Erythroblast (primary cell): ENCODE results near the gene TEAD1.

Experiments
- DNase-seq, 2 experiments: peaks; one replicate each; lab custom pipeline; 2025; lab: John Stamatoyannopoulos, UW
- GATA1 ChIP-seq: IDR thresholded peaks from 2 replicates; pipeline ENCODE4 v1.6.1; 2011; ENCODE audit warnings: low read depth, mild to moderate bottlenecking, control low read depth, low read length, moderate library complexity
- POLR2A ChIP-seq: IDR thresholded peaks from 2 replicates; pipeline ENCODE4 v1.6.1; 2011; ENCODE audit warnings: mild to moderate bottlenecking, low read length

TEAD1 gene

DNA sequence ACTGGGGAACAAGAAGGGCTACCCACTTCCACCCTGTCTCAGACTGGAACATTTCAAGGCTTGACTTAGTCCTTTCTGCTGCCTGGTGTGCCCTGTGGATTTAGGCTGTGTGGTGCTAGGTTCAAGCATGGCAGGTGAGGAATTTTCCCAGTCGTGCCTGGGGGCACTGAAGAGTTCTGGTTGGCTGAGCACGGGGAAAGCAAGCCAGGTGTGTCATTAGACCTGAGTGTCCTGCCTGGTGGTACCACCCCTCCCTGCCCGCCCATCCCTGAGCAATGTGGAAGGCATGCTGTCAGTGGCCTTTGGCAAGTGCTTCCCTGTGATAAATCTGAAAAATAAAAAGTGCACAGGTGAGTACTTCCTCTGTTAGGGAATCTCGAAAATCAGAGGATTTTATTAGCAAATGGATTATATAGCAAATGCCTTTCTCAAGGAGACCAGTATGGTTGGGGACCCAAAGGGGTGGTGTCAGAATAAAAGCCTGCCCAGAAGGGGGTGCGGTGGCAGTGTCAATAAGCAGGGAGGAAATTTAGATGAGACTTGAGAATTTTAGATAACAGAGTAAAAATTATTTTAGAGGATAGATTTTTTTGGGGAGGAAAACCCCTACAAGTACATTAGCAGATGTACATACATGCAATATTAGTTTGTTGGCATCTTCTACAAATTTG lies 22.8 kb downstream of the TEAD1 start:
- DNase-seq = no peak
- no peak for TF ChIP-seq POLR2A
- no peak for TF ChIP-seq GATA1

DNA sequence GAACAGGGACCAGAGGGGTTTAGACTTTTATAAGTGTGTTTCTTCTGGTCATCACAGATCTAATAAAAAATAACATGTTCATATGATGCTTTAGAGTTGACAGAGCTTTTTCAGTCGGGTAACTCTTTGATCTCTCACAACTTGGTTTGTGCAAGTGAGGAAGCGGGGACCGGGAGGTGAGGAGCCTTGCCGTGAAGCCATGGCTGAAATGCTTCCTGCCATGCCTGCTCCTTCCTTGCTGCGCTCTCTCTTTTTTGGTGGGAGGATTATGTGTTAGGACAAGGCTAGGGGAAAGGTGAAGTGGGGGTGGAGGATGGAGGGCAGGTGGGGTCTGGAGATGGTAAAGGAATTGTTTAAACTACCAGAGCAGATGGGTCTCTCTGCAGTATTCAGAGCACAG lies 23.8 kb downstream of the TEAD1 start:
- TF ChIP-seq GATA1 (no peak), POLR2A (no peak)
- DNase-seq = no peak

DNA sequence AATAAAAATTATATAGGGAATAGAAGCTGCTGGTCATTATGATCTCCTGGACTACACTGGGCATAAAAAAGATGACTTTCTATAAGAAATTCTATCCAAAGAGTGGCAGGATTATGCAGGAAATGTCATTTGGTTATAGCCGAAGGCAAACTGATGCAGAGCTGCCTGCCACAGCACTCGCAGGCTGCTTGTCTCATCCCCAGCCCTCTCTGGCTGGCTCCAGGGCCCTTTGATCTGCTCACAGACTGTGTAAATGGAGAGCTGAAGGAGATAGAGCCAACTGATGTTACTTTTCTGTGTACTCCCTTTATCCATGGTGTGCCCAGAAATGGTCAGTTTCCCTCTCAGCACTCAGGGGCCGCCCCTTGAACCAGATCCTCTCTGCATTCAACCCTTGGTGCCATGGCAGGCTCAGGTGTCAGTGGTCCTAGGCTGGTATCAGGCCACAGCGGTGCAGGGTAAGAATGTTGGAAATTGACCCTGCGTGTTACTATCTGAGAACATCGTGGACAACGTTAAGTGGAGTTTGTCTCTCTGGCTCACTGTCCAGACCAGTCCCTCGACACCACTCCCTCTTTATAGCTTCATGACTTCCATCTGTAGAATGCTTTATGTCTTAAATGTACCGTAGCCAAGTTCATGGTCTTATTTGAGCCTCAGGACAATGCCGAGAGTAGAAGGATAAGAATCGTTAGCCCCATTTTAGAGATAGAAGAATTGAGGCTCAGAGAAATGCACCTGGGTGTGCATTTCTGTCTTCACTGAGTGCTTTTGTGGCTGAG lies 27.8 kb downstream of the TEAD1 start:
- TF ChIP-seq POLR2A (no peak), GATA1 (no peak)
- no peak for DNase-seq

DNA sequence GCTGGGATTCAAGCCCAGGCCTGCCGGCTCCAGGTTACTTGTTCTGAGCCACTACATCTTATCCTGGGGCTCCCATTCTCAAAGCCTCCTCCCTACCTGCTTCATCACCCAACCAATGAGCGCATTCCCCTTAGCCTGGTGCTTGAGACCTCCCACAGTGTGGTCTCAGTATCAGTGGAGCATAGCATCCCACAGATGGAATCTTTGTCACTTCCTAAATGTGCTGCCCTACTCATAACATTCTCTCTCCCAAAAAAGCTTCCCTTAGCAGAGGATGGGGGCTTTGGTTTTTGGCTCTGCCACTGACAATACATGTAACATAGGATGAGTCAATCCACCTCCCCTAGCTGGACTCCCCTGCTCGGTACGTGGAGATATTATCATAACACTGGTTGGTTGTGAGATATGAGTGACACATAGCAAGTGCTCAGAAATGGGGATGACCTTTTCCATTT lies 28.8 kb downstream of the TEAD1 start:
- no peak for DNase-seq
- no peak for TF ChIP-seq GATA1
- TF ChIP-seq POLR2A = no peak

DNA sequence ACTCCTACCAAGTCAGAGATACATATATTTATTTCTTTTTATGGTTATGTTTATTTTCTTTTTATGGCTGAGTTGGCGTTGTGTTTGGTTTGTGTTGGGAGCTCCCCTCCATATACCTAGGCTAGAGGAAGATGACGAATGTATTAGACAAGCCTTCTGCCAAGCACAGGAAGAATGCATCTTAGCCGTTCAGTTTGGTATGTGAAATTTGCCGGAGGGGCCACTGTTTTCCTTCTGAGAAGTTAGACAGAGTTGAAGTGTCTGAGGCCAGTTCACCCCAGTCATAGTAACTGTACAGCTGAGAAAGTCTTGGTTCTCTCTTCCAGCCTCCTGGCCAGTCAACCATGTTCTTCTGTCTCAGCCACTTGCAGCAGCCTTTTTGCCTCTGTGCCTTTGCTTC lies 29.8 kb downstream of the TEAD1 start:
- TF ChIP-seq POLR2A (no peak), GATA1 (no peak)

DNA sequence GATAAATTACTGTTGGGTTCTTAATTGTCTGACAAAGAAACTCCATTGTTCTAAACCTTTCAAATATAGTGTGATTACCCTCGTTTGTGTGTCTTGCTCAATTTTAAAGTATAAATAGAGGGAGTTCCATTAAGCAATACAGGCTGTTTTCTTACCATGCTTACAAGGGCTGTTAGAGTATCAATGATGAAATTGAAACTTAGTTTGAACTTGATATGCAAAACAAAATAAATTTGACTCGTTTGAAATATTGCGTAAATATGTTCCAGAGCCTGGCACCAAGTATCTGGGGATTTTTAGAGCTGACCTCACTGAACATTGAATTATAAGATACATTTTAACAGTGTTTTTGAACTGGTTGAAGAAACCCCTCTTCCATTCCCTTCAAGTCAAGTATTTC lies 31.7 kb downstream of the TEAD1 start:
- DNase-seq = no peak
- TF ChIP-seq POLR2A (no peak), GATA1 (no peak)

More for the DNA sequence above, 29.8 kb downstream of the TEAD1 start:
- DNase-seq = no peak

DNA sequence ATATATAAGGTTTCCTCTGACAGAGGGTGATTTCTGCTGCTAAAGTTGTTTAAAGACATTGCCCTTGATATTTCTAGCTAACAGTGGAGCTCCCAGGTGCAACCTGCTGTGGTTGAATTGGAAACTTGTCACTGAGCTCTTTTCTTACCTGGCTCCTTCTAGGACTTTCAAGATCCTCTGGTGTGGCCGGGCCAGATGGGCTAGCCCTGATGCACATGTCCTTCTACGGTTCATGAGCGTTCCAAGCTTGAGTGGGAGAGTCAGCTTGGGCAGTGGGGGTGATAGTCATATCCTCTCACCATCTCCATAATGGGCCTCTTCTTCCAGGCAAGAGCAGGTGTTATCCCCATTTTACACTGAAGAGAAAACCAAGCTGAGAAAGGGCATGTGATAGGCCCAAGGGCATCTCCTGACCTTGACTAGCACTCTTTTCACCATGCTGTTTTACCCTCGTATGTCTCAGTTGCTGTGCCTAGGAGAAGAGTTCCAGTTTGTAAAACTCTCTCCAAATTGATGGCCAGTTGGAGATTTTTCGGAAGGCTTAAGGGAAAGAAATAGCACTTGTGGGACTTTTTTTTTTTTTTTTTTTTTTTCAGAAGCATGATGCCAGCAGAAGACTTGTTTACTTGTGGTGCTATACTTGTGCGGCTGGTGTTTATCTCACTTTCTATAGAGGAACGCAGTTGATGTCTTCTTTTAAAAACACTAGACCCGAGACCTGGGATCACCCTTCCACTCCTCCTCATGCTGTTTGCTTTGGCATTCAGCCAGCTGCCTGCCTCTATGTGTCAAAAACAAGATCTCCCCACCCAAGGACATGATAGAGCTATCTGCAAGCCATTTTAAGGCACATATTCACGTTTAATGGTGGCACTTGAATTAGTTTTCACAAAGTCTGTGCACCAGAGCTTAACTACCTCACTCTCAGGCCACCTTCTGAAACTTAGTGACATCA lies 32.6 kb downstream of the TEAD1 start:
- peak; percentile 71 to 73 for DNase-seq

DNA sequence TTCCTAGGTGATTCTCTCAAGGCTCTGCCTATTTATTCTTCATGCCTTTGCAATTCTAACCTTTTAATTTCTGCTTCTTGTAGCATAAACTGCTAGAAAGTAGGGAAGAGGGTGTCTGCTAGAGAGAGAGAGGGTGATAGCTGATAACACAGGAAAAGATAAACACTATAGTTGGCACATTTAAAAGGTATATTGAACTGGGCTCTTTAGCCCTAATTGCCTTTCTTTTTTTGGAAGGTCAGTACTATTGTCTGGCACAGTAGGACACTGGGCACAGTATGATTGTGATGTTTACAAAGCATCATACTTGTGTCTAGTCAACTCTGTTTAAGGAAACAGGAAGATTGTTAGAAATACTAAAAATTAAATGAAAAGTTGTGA lies 33.3 kb downstream of the TEAD1 start:
- no peak for DNase-seq
- no peak for TF ChIP-seq POLR2A
- TF ChIP-seq GATA1 = no peak

More for the DNA sequence above, 32.6 kb downstream of the TEAD1 start:
- no peak for TF ChIP-seq POLR2A
- no peak for TF ChIP-seq GATA1

DNA sequence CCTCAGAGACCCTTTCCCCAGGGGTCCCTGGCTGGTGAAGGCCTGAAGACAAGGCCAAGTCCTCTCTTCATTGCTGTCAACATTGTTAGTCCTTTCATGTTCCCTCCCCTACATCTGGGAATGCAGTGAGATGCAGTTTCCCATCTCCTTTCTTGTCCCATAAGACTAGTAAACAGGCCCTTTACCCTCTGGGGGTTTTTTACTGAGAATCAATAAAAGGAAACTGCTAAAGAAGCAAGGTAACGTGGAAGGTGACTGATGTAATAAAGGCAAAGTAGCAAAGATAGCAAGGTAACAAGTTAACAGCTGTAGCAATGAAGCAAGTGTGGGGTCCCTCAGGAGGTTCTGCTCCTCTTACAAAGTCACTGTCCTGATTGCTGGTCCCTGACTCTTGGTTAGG lies 37.3 kb downstream of the TEAD1 start:
- DNase-seq = no peak
- TF ChIP-seq POLR2A (no peak), GATA1 (no peak)

DNA sequence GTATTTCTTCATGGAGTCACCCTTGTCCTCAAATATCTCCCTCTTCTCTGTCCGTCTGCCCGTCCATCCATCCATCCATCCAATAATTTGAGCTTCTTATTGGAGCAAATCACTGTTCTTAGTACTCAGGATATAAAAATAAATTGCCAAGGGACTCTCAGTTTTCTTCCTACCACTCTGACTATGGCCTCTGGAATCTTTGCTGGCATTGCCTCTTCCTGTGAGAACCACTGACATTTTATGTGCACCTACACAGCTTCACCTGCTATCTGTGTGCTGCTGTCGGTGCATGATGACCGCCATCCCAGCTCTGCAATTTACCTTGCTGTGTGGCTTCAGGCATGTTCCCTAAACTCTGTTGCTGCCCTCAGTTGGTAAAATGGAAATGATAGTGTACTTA lies 37.9 kb downstream of the TEAD1 start:
- DNase-seq = no peak
- no peak for TF ChIP-seq GATA1
- no peak for TF ChIP-seq POLR2A

DNA sequence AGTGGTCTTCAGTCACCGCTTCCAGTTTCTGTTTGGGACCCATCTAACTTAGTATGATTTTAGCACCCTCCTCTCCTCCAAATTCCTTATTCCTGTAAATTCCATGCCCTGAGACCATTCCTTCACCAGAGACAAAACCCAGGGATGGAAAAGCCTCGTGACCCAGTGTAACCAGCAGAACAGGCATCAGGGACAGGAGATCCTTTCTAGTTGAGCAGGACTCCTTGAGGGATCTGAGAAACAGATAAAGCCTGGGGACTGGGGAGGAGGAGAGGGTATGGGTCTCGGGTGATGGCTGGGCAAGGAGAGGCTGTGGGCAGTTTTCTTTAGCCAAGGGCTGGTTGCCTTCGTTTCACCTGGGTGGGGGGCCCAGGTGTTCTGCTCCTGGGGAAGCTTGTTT lies 40.9 kb downstream of the TEAD1 start:
- DNase-seq = no peak
- TF ChIP-seq GATA1 = no peak

DNA sequence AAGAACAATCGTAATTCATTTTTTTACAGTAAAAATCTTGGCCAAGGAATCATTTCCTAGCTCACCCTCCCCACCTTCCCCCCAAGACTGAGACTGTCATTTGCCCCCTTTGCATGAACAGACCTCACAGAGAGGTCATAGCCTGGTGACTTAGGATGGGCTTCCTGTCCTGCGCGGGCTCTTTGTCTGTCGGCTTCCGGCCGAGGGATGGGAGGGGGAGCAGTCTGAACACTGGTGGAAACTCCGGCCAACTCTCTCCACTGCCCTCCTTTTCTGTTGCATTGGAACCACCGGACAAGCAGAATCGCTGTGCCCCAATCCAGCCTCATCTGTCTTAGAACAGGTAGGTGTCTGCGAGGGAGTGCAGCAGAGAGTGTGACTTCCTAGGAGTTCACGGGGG lies 41.7 kb downstream of the TEAD1 start:
- TF ChIP-seq POLR2A (no peak), GATA1 (no peak)
- no peak for DNase-seq

DNA sequence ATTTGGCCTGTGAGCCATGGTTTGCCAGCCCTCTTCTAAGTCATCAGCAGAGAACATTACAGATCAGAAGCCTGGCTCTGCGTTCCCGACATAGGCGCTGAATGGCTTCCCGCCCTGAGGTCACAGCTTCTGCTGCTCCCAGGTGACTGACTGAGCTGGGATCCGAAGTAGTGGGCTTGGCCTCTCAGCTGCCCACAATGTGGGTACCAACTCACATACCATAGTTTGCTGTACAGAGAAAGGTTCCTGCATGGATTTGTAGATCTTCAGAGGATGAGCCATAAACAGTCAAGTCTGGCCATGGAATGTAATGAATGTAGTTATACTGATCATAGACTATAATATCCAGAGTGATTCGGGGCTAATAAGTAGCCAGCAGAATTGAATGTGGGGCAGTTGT lies 42.6 kb downstream of the TEAD1 start:
- no peak for DNase-seq
- TF ChIP-seq POLR2A (no peak), GATA1 (no peak)
